NCI-H226 (cell line): ENCODE data around the gene ROCK1.
"Not testable (repeated sequence)": the region's sequence is repeated elsewhere in the genome, so short reads cannot be mapped to it uniquely, and the experiment has no call there.

Experiments
- DNase-seq: peaks from one replicate; pipeline ENCODE4 v3.0.0-alpha.2; 2015

ROCK1 gene

GRCh38 chr18:21049306-21049705 is 62.3 kb downstream of the ROCK1 start:
- no peak for DNase-seq

DNA sequence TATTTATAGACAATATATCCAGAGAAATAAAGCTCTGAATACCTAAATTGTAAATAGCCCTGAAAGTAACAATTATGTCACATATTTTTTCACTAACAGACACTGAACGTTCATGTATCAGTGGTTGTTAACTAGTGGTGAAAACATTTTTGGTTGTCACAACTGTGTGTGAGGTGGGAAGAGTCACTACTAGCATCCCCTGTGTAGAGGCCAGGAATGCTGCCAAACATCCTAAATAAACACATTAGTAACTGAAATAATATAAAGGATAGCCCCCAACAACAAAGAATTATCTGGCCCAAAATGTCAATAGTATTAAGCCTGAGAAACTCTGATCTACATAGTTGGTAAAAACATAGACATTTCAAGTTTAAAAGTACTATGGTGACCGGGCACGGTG is 64.5 kb downstream of the ROCK1 start:
- no peak for DNase-seq

DNA sequence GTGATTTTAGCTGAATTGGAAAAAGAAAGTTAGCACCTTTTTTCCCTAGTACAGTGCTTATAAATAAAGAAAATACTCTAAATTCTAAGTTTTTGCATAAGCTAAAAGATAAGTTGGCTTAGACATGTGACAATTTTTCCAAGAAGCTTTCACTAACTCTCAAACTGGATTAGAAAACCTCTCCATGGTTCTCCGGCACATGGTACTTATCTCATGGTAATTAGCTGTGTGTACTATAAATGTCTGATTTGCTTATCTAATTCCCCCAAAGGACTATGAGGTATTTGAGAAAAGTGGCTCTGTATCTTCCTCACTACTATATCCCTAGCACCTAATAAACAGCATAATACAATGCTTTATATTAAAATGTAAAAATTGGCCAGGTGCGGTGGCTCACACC is 71.1 kb downstream of the ROCK1 start:
- DNase-seq, result no peak

GRCh38 chr18:21038201-21038600 is 73.4 kb downstream of the ROCK1 start:
- no peak for DNase-seq

DNA sequence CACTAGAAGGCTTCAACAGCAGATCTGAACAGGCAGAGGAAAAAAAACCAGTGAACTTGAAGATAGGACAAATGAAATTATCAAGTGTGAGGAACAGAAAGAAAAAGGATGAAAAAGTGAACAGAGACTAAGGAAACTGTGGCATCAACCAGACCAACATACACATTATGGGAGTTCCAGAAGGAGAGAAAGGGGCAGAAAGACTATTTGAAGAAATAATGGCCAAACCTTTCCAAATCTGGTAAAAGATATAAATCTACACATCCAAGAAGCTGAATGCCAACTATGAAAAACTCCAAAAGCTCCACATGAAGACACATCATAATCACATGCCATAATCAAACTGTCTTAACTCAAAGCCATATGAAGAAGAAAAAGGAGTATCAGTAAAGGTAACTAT is 79.8 kb downstream of the ROCK1 start:
- DNase-seq, result no peak

GRCh38 chr18:21018257-21018656 is 93.4 kb downstream of the ROCK1 start:
- DNase-seq, result not testable (repeated sequence)

DNA sequence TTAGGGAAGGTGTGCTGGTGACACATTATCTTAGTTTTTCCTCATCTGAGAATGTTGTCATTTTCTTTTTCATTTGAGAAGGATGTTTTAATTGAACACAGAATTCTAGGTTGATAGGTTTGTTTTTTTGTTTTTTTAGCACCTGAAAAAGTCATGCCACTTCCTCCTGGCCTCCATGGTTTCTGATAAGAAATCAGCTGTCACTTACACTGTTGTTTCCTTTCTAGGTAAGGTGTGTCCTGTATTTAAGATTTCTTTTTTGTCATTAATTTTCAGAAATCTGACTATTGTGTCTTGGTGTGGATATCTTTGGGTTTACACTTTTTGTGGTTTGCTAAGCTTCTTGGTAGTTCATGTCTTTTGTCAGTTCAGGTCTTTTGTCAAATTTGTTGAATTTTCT is 99.3 kb downstream of the ROCK1 start:
- DNase-seq, result no peak

DNA sequence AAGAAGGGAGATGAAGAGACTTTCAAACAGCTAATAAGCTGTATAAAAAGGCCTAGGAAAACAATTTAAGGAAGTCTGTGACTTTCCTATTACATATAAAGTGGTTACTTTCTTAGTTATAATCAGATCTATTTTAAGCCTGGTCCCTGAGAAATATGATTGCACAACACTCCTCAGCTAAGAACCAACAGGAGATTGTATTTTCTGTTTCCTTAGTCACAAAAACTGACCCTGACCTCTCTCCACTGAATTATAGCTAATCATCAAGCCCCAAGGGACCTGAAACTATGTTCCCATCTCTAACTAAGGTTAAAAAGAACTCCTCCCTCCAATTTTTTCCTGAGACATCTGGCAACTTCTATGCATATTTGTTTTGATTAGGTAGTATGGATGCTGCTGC is 106.9 kb downstream of the ROCK1 start:
- DNase-seq, result no peak

DNA sequence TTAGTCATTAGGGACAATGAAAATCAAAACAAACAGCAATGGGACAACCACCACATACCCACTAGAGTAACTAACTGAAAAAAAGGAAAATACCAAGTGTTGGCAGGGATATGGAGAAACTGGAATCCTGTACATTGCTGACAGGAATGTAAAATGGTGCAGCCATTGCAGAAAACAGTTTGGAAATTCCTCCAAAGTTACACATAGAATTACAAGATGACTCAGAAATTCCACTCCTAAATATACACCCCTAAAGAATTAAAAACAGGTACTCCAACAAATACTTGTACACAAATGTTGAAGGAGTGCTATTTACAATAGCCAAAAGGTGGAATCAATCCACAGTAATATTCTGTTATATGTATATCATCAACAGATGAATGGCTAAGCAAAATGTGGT is 110.9 kb downstream of the ROCK1 start:
- peak; percentile 16 for DNase-seq

DNA sequence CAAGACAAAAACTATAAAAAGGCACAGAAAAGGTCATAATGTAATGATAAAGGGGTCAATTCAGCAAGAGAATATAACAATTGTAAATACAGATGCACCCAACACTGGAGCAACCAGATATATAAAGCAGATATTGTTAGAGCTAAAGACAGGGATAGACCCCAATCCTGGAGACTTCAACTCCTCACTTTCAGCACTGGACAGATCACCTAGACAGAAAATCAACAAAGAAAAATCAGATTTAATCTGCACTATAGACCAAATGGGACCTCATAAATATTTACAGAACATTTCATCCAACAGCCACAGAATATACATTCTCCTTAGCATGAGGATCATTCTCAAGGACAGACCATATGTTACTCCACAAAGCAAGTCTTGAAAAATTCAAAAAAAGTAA is 114.2 kb downstream of the ROCK1 start:
- no peak for DNase-seq

DNA sequence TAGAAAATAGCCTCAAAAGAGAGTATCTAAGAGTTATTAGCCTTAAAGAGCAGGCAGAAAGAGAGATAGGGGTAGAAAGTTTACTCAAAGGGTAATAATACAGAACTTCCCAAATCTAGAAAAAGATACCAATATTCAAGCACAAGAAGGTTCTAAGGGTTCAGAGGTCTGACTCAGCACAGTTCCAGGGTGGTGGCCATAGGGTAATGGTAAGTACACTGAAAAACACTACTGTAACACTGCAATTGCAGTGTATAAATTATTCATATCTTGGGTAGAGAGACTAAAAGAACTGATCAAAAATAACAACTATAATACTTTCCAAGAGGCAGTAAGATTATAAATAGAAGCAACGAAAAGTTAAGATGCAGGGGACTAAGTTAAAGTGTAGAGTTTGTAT is 115.2 kb downstream of the ROCK1 start:
- no peak for DNase-seq

GRCh38 chr18:20988726-20989125 is 122.9 kb downstream of the ROCK1 start:
- DNase-seq, result no peak

DNA sequence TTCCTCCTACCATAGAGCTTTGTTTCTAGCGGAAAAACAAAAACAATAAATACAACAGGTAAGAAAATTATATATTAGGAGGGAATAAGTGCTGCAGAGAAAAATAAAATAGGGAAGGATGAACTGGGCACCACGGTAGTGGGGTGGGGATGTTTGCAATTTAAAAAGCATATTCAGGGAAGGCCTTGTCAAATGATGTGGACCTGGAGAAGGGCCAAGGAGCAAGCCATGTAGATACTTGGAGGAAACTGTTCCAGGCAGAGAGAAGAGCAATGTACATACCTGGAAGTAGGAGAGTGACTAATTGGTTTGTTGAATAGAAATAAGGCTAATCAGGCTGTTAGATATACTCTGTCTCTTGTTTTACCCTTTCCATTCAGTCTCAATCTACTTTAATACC is 136.5 kb downstream of the ROCK1 start:
- peak; percentile 2 for DNase-seq

- DNase-seq, result peak; percentile 7
Observed at GRCh38 chr18:20971886-20972267, 139.7 kb downstream of the ROCK1 start.

GRCh38 chr18:20966795-20967194 is 144.8 kb downstream of the ROCK1 start:
- DNase-seq, result no peak

GRCh38 chr18:20963027-20963426 is 148.6 kb downstream of the ROCK1 start:
- no peak for DNase-seq

DNA sequence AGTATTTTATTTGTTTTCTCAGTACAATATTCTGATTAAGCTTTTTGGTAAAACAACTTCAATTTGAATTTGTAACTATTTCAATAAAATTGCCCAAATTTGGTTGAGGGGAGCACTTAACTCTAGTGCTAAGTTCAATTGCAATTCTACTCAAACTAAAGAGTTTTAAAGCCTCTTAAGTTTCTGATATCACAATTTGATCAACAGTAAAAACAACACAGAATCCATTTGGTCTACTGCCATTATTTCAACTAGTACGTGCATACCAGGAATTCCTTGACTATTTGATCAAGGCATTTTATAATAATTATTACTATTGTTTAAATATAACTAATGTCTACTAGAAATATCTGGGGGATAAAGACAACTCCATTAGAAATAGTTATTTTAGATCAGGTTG is 150.9 kb downstream of the ROCK1 start:
- no peak for DNase-seq

DNA sequence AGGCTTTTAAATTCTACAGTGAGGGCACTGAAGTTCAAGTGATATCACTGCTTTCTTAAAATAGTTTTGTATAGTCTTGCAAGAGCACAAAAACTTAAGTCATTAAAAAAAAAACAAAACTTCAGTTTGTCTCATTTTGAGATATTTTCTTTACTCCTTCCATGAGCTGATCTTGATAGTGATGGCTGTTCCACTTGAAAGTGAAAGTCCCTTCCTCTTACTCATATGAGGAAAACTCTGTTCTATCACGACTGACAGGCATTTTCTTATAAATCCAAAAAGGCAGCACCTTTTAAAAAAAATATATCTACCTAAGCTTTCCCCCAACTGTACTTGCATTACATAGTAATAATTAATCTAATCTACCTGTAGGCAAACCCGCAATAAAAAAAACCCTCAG is 160.8 kb downstream of the ROCK1 start:
- not testable (repeated sequence) for DNase-seq
